CD4-positive, alpha-beta T cell treated with Interleukin-15 for 4 hours (primary cell): Measurements from ENCODE around the gene TOMM20.

Experiments used
- DNase-seq: peaks from one replicate; pipeline ENCODE4 v3.0.0-alpha.2; 2020; ENCODE audit warnings: low spot score

TOMM20 gene

DNA sequence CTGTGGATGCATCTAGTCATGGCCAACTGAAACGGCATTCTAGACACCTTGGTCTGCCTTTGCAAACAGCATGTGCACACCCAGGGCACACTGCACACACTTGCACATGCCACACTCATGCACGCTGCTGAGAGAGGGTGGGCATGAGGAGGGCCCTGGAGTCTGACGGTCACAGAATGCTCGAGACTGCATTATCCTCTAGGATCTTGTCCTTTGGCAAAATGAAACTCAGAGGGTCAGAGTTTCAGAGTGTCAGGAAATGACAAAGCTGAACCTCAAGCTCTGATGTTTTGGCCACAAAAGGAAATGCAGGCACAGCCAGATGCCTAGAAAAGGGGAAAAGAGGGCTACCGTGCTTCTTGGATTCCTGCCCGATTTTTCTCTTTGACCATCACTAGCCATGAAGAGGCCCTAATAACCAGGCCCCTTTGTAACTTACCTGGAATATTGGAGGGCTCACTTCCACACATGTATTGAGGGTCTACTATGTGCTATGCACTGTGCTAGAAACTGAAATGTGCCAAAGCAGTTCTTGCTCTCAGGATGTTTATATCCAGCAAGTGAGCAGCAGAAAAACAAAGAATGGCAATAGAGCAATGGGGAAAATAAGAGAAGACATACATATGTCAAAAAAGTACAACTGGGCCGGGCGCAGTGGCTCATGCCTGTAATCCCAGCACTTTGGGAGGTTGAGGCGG lies 65.4 kb downstream of the TOMM20 start:
- no peak for DNase-seq

DNA sequence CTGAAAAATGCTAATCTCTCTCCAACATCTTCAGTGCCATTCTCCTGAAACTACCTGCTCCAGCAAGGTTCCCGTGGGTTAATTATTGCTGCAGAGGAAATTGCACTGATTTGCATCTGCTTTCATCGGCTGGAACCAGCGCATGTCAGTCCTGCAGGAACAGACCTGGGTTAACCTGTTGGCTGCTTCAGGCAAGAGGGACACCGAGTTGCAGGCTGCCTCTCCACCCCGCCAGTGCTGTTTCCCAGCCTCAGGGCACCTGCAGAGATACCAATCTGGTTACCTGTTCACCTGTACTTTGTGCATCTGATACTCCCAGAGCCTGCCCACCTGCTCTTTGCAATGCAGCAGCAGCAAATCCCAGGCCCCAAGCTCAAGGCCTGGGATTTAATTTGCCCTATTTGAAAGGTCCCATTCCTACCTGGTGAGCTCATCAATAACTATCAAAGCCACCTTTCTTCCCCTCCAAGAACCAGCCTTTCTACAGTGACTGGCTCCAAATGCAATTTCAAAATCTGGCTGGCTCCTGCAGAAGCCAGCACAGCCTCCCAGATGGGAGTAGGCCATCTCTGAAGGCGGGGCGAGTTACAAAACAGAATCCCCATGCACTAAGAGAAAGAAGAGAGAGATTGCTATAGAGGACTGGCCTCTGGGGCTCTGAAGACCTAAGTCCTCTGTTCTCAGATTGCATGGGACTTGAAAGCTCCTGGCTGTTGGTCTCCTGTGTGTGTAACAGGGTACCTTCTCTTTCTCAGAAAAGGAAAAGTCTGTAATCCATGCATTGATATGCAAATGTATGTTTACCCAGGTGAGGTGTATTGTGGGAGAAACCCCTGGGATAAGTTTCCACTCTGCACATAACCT lies 67.8 kb downstream of the TOMM20 start:
- DNase-seq = no peak
